ENCODE results near the gene HBQ1.
A peak's percentile ranks its signal among the peaks of the same experiment; 100 is the strongest.
"Not testable (repeated sequence)": the region's sequence is repeated elsewhere in the genome, so short reads cannot be mapped to it uniquely, and the experiment has no call there.

Gene HBQ1

GRCh38 chr16:211631-212180, 31.4 kb downstream of the HBQ1 start:
- DNase-seq (ENCODE audit: low spot score), result not testable (repeated sequence)

DNA sequence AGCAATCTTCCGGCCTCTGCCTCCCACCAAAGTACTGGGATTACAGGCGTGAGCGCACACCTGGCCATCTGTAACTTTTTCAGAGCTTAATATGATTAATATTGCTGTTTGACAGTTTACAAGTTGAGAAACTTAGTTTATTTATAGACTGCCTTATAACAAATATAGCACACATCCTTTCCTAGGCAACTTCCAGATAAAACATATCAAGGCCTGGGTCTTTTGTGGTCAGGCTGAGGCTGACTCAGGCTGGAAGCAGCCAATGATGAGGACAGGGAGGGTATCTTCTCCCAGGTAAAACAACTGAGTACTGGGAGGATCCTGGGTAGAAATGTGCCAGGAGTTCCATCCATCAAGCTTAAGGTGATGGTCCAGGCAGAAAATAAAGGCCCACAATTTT, 32.7 kb downstream of the HBQ1 start:
- DNase-seq (ENCODE audit: low spot score), result no peak

DNA sequence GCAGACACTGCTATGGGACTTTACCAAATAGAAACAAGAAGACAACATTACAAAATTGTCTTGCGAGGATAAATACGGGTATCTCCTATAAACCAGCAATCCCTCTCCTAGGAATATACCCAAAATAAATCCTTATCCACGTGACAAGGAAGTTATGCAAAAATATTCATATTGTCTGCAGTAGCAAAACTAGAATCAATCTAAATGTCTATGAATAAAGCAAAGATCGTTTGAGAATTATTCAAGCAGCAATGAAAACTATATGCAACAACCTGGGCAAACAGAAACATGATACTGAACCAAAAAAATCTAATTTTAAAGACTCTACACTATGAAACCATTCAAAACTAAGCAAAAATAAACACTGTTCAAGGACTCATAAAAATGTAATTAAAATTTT, 39.8 kb downstream of the HBQ1 start:
- DNase-seq (ENCODE audit: low spot score), result no peak

GRCh38 chr16:228151-228851, 48.0 kb downstream of the HBQ1 start:
- DNase-seq (ENCODE audit: low spot score), result no peak

- peak; percentile 69 for DNase-seq (ENCODE audit: low spot score)
Observed at GRCh38 chr16:228852-229730, 48.8 kb downstream of the HBQ1 start, which contains the start of gene LUC7L. TSS of gene LUC7L (minus strand) at chr16:229449. CDS start at chr16:229339, 110 bp downstream.

GRCh38 chr16:229731-230281, 49.5 kb downstream of the HBQ1 start:
- DNase-seq (ENCODE audit: low spot score), result no peak

GRCh38 chr16:230351-230750, 50.1 kb downstream of the HBQ1 start:
- DNase-seq (ENCODE audit: low spot score), result not testable (repeated sequence)

All from HuH-7 (cell line).